WI38 (cell line): ENCODE measurements around the gene BUB1.
"Not testable (repeated sequence)": the region's sequence is repeated elsewhere in the genome, so short reads cannot be mapped to it uniquely, and the experiment has no call there.

Source experiments
- H3K4me3 ChIP-seq: 2 replicates; pipeline ENCODE4 v1.5.1; 2011; ENCODE audit warnings: low read depth, mild to moderate bottlenecking, control low read depth, low read length
- CTCF ChIP-seq: IDR thresholded peaks from 2 replicates; pipeline ENCODE4 v1.5.1; 2012; ENCODE audit warnings: low read depth, mild to moderate bottlenecking, control low read depth, low read length

The BUB1 gene

GRCh38 chr2:110688594-110689091, 10.8 kb upstream of the BUB1 start:
- H3K4me3 ChIP-seq, result no peak overlapping the region
- TF ChIP-seq CTCF, result no peak

GRCh38 chr2:110687775-110688484, 10.1 kb upstream of the BUB1 start:
- not testable (repeated sequence) for H3K4me3 ChIP-seq

- H3K4me3 ChIP-seq, result no peak overlapping the region
- no peak for TF ChIP-seq CTCF
Observed at GRCh38 chr2:110682872-110683271, 5.0 kb upstream of the BUB1 start.

- TF ChIP-seq CTCF, result no peak
Observed at GRCh38 chr2:110682267-110682666, 4.4 kb upstream of the BUB1 start.

GRCh38 chr2:110680709-110681108, 2.8 kb upstream of the BUB1 start:
- no peak for TF ChIP-seq CTCF

More at GRCh38 chr2:110682267-110682666, 4.4 kb upstream of the BUB1 start:
- no peak overlapping the region for H3K4me3 ChIP-seq

GRCh38 chr2:110679865-110680264, 2.0 kb upstream of the BUB1 start:
- no peak overlapping the region for H3K4me3 ChIP-seq
- TF ChIP-seq CTCF, result no peak

More at GRCh38 chr2:110680709-110681108, 2.8 kb upstream of the BUB1 start:
- H3K4me3 ChIP-seq, result no peak overlapping the region

GRCh38 chr2:110679337-110679707, 1.5 kb upstream of the BUB1 start:
- TF ChIP-seq CTCF, result no peak
- peak overlapping the region; percentile 92; the same call in 1 of the 2 replicates for H3K4me3 ChIP-seq
